Astrocyte (in vitro differentiated cells and primary cell): Measurements from ENCODE around the gene PTPRF. TPM values are rescaled to one million over a fixed set of nuclear protein-coding genes. Genes with fewer than 3 reads are reported as not detected.

Source experiments
- DNase-seq: peaks from one replicate; pipeline ENCODE4 v3.0.0-alpha.2; 2010; ENCODE audit warnings: low read depth
- FAIRE-seq: peaks from 2 replicates; lab custom pipeline; 2011; peaks lifted over from hg19 to GRCh38; lab: Jason Lieb, UNC
- H2AFZ ChIP-seq: 2 replicates; pipeline ENCODE4 v1.6.0; 2012; ENCODE audit warnings: low read depth, low read length, inconsistent platforms
- H3K27ac ChIP-seq: 2 replicates; pipeline ENCODE4 v1.5.1; 2011; ENCODE audit warnings: low read depth, low read length, inconsistent platforms
- H3K27me3 ChIP-seq: 2 replicates; pipeline ENCODE4 v1.6.0; 2011; ENCODE audit warnings: low read length, inconsistent platforms; ENCODE audit not compliant: insufficient read depth
- H3K36me3 ChIP-seq: 2 replicates; pipeline ENCODE4 v1.5.1; 2011; ENCODE audit warnings: low read length, inconsistent platforms; ENCODE audit not compliant: insufficient read depth
- H3K4me1 ChIP-seq: 2 replicates; pipeline ENCODE4 v1.5.1; 2011; ENCODE audit warnings: low read length, inconsistent platforms; ENCODE audit not compliant: insufficient read depth
- H3K4me2 ChIP-seq: 2 replicates; pipeline ENCODE4 v1.6.0; 2012; ENCODE audit warnings: low read length, inconsistent platforms
- H3K4me3 ChIP-seq: 2 replicates; pipeline ENCODE4 v1.5.1; 2011; ENCODE audit warnings: low read depth, mild to moderate bottlenecking, low read length, inconsistent platforms; ENCODE audit not compliant: insufficient read depth
- H3K79me2 ChIP-seq: 2 replicates; pipeline ENCODE4 v1.6.0; 2012; ENCODE audit warnings: mild to moderate bottlenecking, low read length, inconsistent platforms; ENCODE audit not compliant: insufficient read depth
- H3K9ac ChIP-seq: 2 replicates; pipeline ENCODE4 v1.6.0; 2012; ENCODE audit warnings: mild to moderate bottlenecking, low read length, inconsistent platforms
- H3K9me3 ChIP-seq: 2 replicates; pipeline ENCODE4 v1.5.1; 2012; ENCODE audit warnings: low read depth, mild to moderate bottlenecking, low read length, inconsistent platforms; ENCODE audit not compliant: insufficient read depth
- H4K20me1 ChIP-seq: 2 replicates; pipeline ENCODE4 v1.6.0; 2012; ENCODE audit warnings: low read length, inconsistent platforms; ENCODE audit not compliant: insufficient read depth
- H3K27ac Mint-ChIP-seq: one replicate; pipeline ENCODE4 v1.8.0; 2021; ENCODE audit warnings: mild to moderate bottlenecking, mixed read lengths; ENCODE audit not compliant: unreplicated experiment
- H3K27me3 Mint-ChIP-seq: one replicate; pipeline ENCODE4 v1.8.0; 2021; ENCODE audit warnings: low read depth, mixed read lengths; ENCODE audit not compliant: unreplicated experiment
- H3K36me3 Mint-ChIP-seq: one replicate; pipeline ENCODE4 v1.8.0; 2021; ENCODE audit warnings: low read depth, mixed read lengths; ENCODE audit not compliant: unreplicated experiment
- H3K4me1 Mint-ChIP-seq: one replicate; pipeline ENCODE4 v1.8.0; 2021; ENCODE audit warnings: low read depth, mixed read lengths; ENCODE audit not compliant: unreplicated experiment
- H3K4me3 Mint-ChIP-seq: one replicate; pipeline ENCODE4 v1.8.0; 2021; ENCODE audit warnings: mild to moderate bottlenecking, moderate library complexity, mixed read lengths; ENCODE audit not compliant: unreplicated experiment
- H3K9me3 Mint-ChIP-seq: one replicate; pipeline ENCODE4 v1.8.0; 2021; ENCODE audit warnings: mild to moderate bottlenecking, mixed read lengths; ENCODE audit not compliant: unreplicated experiment
- CTCF ChIP-seq: IDR thresholded peaks from 2 replicates; pipeline ENCODE4 v1.5.1; 2011; ENCODE audit warnings: low read depth, mild to moderate bottlenecking, inconsistent platforms, low read length, moderate library complexity; ENCODE audit not compliant: insufficient read depth
- EZH2 ChIP-seq: IDR thresholded peaks from 2 replicates; pipeline ENCODE4 v1.6.1; 2012; ENCODE audit warnings: mild to moderate bottlenecking, low read length, inconsistent platforms; ENCODE audit not compliant: insufficient read depth
- total RNA-seq: library from RNA; stranded (reverse); gene quantifications from 2 replicates; pipeline ENCODE4 v1.2.1, GENCODE V29; 2021

The PTPRF gene
- total RNA-seq, 1 donor from 2014 or later: 275 TPM

GRCh38 chr1:43559714-43560113, 29.0 kb downstream of the PTPRF start:
- DNase-seq (no peak), FAIRE-seq (no peak)
- Histone ChIP-seq H3K9me3 (no peaks in the 10 kb centered on the region), H3K9ac (no peak overlapping the region), H3K4me2 (no peak overlapping the region), H3K4me3 (no peak overlapping the region), H3K27ac (no peak overlapping the region), H3K27me3 (no peaks in the 10 kb centered on the region), H3K36me3 (peaks cover 8% of the 10 kb centered on the region), H2AFZ (no peak overlapping the region), H3K4me1 (peaks cover 18% of the 10 kb centered on the region), H3K79me2 (peaks cover 17% of the 10 kb centered on the region), H4K20me1 (peaks cover 48% of the 10 kb centered on the region)
- Mint-ChIP-seq H3K27ac (no peak overlapping the region), H3K36me3 (peaks cover 23% of the 10 kb centered on the region), H3K4me3 (no peak overlapping the region), H3K9me3 (peaks cover 2% of the 10 kb centered on the region), H3K4me1 (peaks cover 14% of the 10 kb centered on the region), H3K27me3 (no peaks in the 10 kb centered on the region)
- TF ChIP-seq EZH2: no peak
- no peak for TF ChIP-seq CTCF

- Histone ChIP-seq H4K20me1 (peaks cover 54% of the 10 kb centered on the region), H3K4me3 (no peak overlapping the region), H3K27me3 (no peaks in the 10 kb centered on the region), H3K9me3 (no peaks in the 10 kb centered on the region), H3K36me3 (peaks cover 8% of the 10 kb centered on the region), H2AFZ (no peak overlapping the region), H3K4me1 (peaks cover 23% of the 10 kb centered on the region), H3K79me2 (peaks cover 17% of the 10 kb centered on the region), H3K27ac (no peak overlapping the region), H3K4me2 (no peak overlapping the region), H3K9ac (no peak overlapping the region)
- no peak for TF ChIP-seq EZH2
- no peak for TF ChIP-seq CTCF
- peaks cover 25% of the 10 kb centered on the region for H3K36me3 Mint-ChIP-seq
- H3K27ac Mint-ChIP-seq: no peak overlapping the region
- no peaks in the 10 kb centered on the region for H3K9me3 Mint-ChIP-seq
- DNase-seq (no peak), FAIRE-seq (no peak)
- no peaks in the 10 kb centered on the region for H3K27me3 Mint-ChIP-seq
- H3K4me1 Mint-ChIP-seq: peaks cover 20% of the 10 kb centered on the region
- no peak overlapping the region for H3K4me3 Mint-ChIP-seq
These were observed 29.6 kb downstream of the PTPRF start for GRCh38 chr1:43560286-43560685.

- no peak for TF ChIP-seq CTCF
- TF ChIP-seq EZH2: no peak
- H3K27me3 ChIP-seq: no peaks in the 10 kb centered on the region
- H3K4me1 ChIP-seq: peaks cover 20% of the 10 kb centered on the region
- no peak for FAIRE-seq
- no peaks in the 10 kb centered on the region for H3K27me3 Mint-ChIP-seq
- H3K4me3 Mint-ChIP-seq: peak overlapping the region; percentile 57
- no peak overlapping the region for H3K27ac ChIP-seq
- no peak for DNase-seq
- no peaks in the 10 kb centered on the region for H3K9me3 Mint-ChIP-seq
- H2AFZ ChIP-seq: no peak overlapping the region
- peaks cover 15% of the 10 kb centered on the region for H3K4me1 Mint-ChIP-seq
- peaks cover 68% of the 10 kb centered on the region for H4K20me1 ChIP-seq
- no peak overlapping the region for H3K4me2 ChIP-seq
- no peaks in the 10 kb centered on the region for H3K36me3 ChIP-seq
- H3K9ac ChIP-seq: no peak overlapping the region
- no peak overlapping the region for H3K27ac Mint-ChIP-seq
- H3K79me2 ChIP-seq: peaks cover 19% of the 10 kb centered on the region
- H3K36me3 Mint-ChIP-seq: peaks cover 25% of the 10 kb centered on the region
- H3K9me3 ChIP-seq: no peaks in the 10 kb centered on the region
- no peak overlapping the region for H3K4me3 ChIP-seq
These were observed 33.3 kb downstream of the PTPRF start for GRCh38 chr1:43563876-43564539.
